Activated CD8-positive, alpha-beta memory T cell treated with anti-CD3 and anti-CD28 coated beads, Interleukin-2, amount 50 U/mL, for 48 hours (primary cell): ENCODE results near the gene PLSCR1.
A peak's percentile ranks its signal among the peaks of the same experiment; 100 is the strongest.
"Not testable (repeated sequence)": the region's sequence is repeated elsewhere in the genome, so short reads cannot be mapped to it uniquely, and the experiment has no call there.

Source experiments
- DNase-seq: peaks from one replicate; pipeline ENCODE4 v3.0.0-alpha.2; 2020

PLSCR1 gene

GRCh38 chr3:146511402-146512134 lies 32.8 kb downstream of the PLSCR1 start:
- DNase-seq: no peak

- DNase-seq: no peak
These were observed 36.9 kb downstream of the PLSCR1 start for GRCh38 chr3:146507331-146508120.

- no peak for DNase-seq
These were observed 38.9 kb downstream of the PLSCR1 start for GRCh38 chr3:146505516-146505915.

- DNase-seq: no peak
These were observed 39.8 kb downstream of the PLSCR1 start for GRCh38 chr3:146504498-146505197.

GRCh38 chr3:146503461-146504202 lies 40.8 kb downstream of the PLSCR1 start:
- no peak for DNase-seq

- no peak for DNase-seq
These were observed 41.4 kb downstream of the PLSCR1 start for GRCh38 chr3:146502887-146503460.

GRCh38 chr3:146501752-146502151 lies 42.7 kb downstream of the PLSCR1 start:
- no peak for DNase-seq

- no peak for DNase-seq
These were observed 44.7 kb downstream of the PLSCR1 start for GRCh38 chr3:146499701-146500100.

GRCh38 chr3:146498002-146498736 lies 46.2 kb downstream of the PLSCR1 start:
- peak; percentile 57 for DNase-seq

- DNase-seq: not testable (repeated sequence)
These were observed 47.1 kb downstream of the PLSCR1 start for GRCh38 chr3:146497145-146497843.

- no peak for DNase-seq
These were observed 47.7 kb downstream of the PLSCR1 start for GRCh38 chr3:146496726-146497125.

GRCh38 chr3:146496251-146496650 lies 48.2 kb downstream of the PLSCR1 start:
- no peak for DNase-seq

- DNase-seq: no peak
These were observed 50.6 kb downstream of the PLSCR1 start for GRCh38 chr3:146493761-146494160.

GRCh38 chr3:146493221-146493620 lies 51.2 kb downstream of the PLSCR1 start:
- DNase-seq: no peak

- no peak for DNase-seq
These were observed 53.1 kb downstream of the PLSCR1 start for GRCh38 chr3:146491303-146491702.

- DNase-seq: no peak
These were observed 59.1 kb downstream of the PLSCR1 start for GRCh38 chr3:146485297-146485696.

- DNase-seq: no peak
These were observed 68.2 kb downstream of the PLSCR1 start for GRCh38 chr3:146476094-146476740.

GRCh38 chr3:146474976-146475375 lies 69.4 kb downstream of the PLSCR1 start:
- DNase-seq: not testable (repeated sequence)

GRCh38 chr3:146473726-146474125 lies 70.7 kb downstream of the PLSCR1 start:
- DNase-seq: no peak

GRCh38 chr3:146472611-146473010 lies 71.8 kb downstream of the PLSCR1 start:
- no peak for DNase-seq

- no peak for DNase-seq
These were observed 73.4 kb downstream of the PLSCR1 start for GRCh38 chr3:146471012-146471411.
